Heart right ventricle (tissue), 16 donors: ENCODE measurements around the gene MCCD1. TPM values are rescaled to one million over a fixed set of nuclear protein-coding genes. Genes with fewer than 3 reads are reported as not detected.

Experiments
- ATAC-seq, 8 donors: fragments of 200-7000 bp; cut with Tn5 transposase; one replicate each; pipeline ENCODE4 v1.9.1; 2020; ENCODE audit warnings: mild to moderate bottlenecking in 8 of 8, moderate library complexity in 8 of 8, moderate number of reproducible peaks in 1 of 8
- DNase-seq, 2 donors: peaks; one replicate each; pipeline ENCODE4 v3.0.0-alpha.2; 2020
- H3K27ac ChIP-seq, 10 donors: fragments of 200-600 bp; sonication (generic) in 2 of 10; one replicate each; pipeline versions ENCODE4 v1.5.0 to v1.8.0; 2020 to 2022; ENCODE audit warnings: mild to moderate bottlenecking in 3 of 10
- H3K27me3 ChIP-seq, 7 donors: fragments of 200-600 bp; one replicate each; pipeline ENCODE4 v1.8.0; 2021 to 2022; ENCODE audit warnings: mild to moderate bottlenecking in 2 of 7
- H3K36me3 ChIP-seq, 9 donors: fragments of 200-600 bp; sonication (generic) in 1 of 9; one replicate each; pipeline versions ENCODE4 v1.5.0 to v1.8.0; 2020 to 2022; ENCODE audit warnings: mild to moderate bottlenecking in 2 of 9
- H3K4me1 ChIP-seq, 9 donors: fragments of 200-600 bp; sonication (generic) in 1 of 9; one replicate each; pipeline versions ENCODE4 v1.5.0 to v1.8.0; 2020 to 2022; ENCODE audit warnings: mild to moderate bottlenecking in 4 of 9
- H3K4me3 ChIP-seq, 10 donors: fragments of 200-600 bp; sonication (generic) in 2 of 10; one replicate each; pipeline versions ENCODE4 v1.5.0 to v1.8.0; 2020 to 2022; ENCODE audit warnings: mild to moderate bottlenecking in 7 of 10, moderate library complexity in 2 of 10
- H3K9me3 ChIP-seq, 11 donors: fragments of 200-600 bp in 10 of 11; sonication (generic) in 2 of 11; one replicate each; pipeline versions ENCODE4 v1.5.0 to v1.8.0; 2013 to 2022; ENCODE audit warnings: mild to moderate bottlenecking in 2 of 11, control low read depth in 1 of 11, moderate library complexity in 1 of 11
- WGBS, 2 donors: extraction: QIAGEN DNeasy Blood & Tissue Kit; methylation state at CpG; one replicate each; pipeline ENCODE4 v1.1.7; 2013; ENCODE audit warnings: inconsistent platforms in 1 of 2; 5-methylcytosine and 5-hydroxymethylcytosine counted together
- intact Hi-C, 10 donors: fragments of 100-400 bp; cut with DNase I; formaldehyde crosslinking; loops; one replicate each; pipeline versions ENCODE4 v1.11.1 to v1.14.2; 2022
- polyA plus RNA-seq, 2 donors: library from polyadenylated mRNA; stranded (reverse); fragments of 200-250 nt; gene quantifications; one replicate each; pipeline ENCODE4 v1.2.3, GENCODE V29; 2013
- total RNA-seq, 10 donors: library from RNA; stranded (reverse); fragmentation: NEBNext Ultra II Directional in 3 of 10; extraction: Animal tissue kit (Norgen Biotek cat#: 25700) in 3 of 10; gene quantifications; one replicate each; pipeline versions ENCODE4 v1.2.1 to v1.2.4, GENCODE V29; 2021 to 2023
- TF ChIP-seq, protein P1 (sequence below), 9 donors: fragments of 200-600 bp; sonication (generic) in 2 of 9; IDR thresholded peaks; one replicate each; pipeline versions ENCODE4 v1.5.0 to v1.8.0; 2021 to 2022; ENCODE audit warnings: antibody characterized with exemption in 9 of 9, mild to moderate bottlenecking in 5 of 9, moderate library complexity in 1 of 9
- donor health status: Arrhythmogenic right ventricular cardiomyopathy.
- donor health status: ischemic (EF 13 %, LVEDD 7.1; RV severe dilation, severe dysfunction).
- donor health status: healthy with polysubstance abuse.
- donor health status: DM: no; HTN: yes; CAD: no.
- donor health status: DM: no; HTN: no; CAD: no.
- donor health status: ischemic (EF 25% LVEDD 6.9; RV normal size, moderate dysfunction).
- donor health status: ischemic (EF 25% LVEDD 5.7; RV mildly dilated, moderate dysfunction).
- donor health status: healthy.
- donor health status: DM: yes; HTN: yes; CAD: no.
- donor health status: Ischemic cardiomyopathy.
- donor health status: ischemic (EF 35%, LVEDD 5.7; RV mildly dilated, moderate dysfunction).
- donor health status: nonischemic (EF 11% LVEDD 7.7; RV severe dilation, severe dysfunction).
- donor health status: DM: yes; HTN: yes; CAD: no.
- donor health status: PGD.
- donor health status: ischemic (EF 29% LVEDD 5.4; RV normal size, mild dysfunction).
- donor health status: nonischemic (EF 23%, LVEDD 6.1; RV moderate dilation, normal function).

Gene MCCD1
- total and polyA plus RNA-seq, 12 donors: not detected

DNA sequence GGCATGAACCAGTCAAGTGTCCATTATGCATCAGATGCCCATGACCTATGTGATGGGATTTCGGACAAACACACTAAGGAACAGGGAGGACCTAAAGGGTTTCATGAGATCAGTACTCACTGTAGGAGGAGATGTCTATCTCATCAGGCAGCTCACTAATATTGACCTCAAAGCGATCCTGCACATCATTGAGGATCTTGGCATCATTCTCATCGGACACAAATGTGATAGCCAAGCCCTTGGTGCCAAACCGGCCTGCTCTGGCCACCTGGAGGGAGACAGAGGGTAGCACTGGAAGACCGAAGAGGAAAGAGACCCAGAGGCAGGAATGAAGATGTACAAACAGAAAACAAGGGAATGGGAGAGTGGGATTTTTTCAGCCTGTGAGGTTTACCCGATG, 1.9 kb downstream of the MCCD1 start:
- Histone ChIP-seq H3K4me3 (no peak overlapping the region), H3K27me3 (no peaks in the 10 kb centered on the region)
- WGBS, 2 donors: 57 to 65% methylated on average over 6 of the region's 6 CpGs

DNA sequence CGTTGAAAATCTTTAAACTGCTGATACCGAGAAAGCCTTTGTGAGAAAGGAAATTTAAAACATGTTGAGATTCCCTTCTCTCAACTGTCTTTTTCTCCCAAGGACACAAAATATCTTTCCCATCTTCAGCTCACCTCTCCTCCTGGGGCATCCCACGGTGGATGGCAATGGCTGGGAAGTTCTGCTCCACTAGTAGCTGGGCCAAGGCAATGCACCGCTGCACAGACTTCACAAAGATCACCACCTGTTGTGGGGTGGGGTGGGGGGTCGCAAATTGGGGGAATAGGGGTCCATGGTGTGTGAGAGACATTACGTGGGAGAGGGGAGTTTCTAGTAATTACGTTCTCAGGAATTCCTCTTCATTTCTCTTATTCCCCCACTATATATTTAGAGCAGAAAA, 2.4 kb downstream of the MCCD1 start:
- Histone ChIP-seq H3K27me3 (no peaks in the 10 kb centered on the region), H3K36me3 (peaks cover 4 to 69% (median 57%) of the 10 kb centered on the region in 9 donors), H3K9me3 (no peaks in the 10 kb centered on the region), H3K4me1 (peaks cover 0 to 21% (median 3%) of the 10 kb centered on the region in 9 donors), H3K4me3 (no peak overlapping the region), H3K27ac (no peak overlapping the region)
- intact Hi-C loops: loop anchor here in 1 of 10 donors (5.0 kb wide), 1 partner anchor 34 kb away; the partner anchor contains the start of gene MICB
- no peak for DNase-seq
- no peak for ATAC-seq
- TF ChIP-seq, protein P1, sequence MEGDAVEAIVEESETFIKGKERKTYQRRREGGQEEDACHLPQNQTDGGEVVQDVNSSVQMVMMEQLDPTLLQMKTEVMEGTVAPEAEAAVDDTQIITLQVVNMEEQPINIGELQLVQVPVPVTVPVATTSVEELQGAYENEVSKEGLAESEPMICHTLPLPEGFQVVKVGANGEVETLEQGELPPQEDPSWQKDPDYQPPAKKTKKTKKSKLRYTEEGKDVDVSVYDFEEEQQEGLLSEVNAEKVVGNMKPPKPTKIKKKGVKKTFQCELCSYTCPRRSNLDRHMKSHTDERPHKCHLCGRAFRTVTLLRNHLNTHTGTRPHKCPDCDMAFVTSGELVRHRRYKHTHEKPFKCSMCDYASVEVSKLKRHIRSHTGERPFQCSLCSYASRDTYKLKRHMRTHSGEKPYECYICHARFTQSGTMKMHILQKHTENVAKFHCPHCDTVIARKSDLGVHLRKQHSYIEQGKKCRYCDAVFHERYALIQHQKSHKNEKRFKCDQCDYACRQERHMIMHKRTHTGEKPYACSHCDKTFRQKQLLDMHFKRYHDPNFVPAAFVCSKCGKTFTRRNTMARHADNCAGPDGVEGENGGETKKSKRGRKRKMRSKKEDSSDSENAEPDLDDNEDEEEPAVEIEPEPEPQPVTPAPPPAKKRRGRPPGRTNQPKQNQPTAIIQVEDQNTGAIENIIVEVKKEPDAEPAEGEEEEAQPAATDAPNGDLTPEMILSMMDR (IDR thresholded peaks at IDR 0.05): no peak
- WGBS, 2 donors: 87 to 90% methylated on average over 7 of the region's 7 CpGs

More for the DNA sequence above, 1.9 kb downstream of the MCCD1 start:
- intact Hi-C loops: loop anchor here in 1 of 10 donors (5.0 kb wide), 1 partner anchor 33 kb away; the partner anchor contains the start of gene MICB
- Histone ChIP-seq H3K27ac (no peak overlapping the region), H3K4me1 (peaks cover 0 to 22% (median 3%) of the 10 kb centered on the region in 9 donors), H3K36me3 (peaks cover 4 to 64% (median 52%) of the 10 kb centered on the region in 9 donors), H3K9me3 (no peaks in the 10 kb centered on the region)
- TF ChIP-seq, protein P1 (IDR thresholded peaks at IDR 0.05): no peak
- ATAC-seq (no peak), DNase-seq (no peak)

DNA sequence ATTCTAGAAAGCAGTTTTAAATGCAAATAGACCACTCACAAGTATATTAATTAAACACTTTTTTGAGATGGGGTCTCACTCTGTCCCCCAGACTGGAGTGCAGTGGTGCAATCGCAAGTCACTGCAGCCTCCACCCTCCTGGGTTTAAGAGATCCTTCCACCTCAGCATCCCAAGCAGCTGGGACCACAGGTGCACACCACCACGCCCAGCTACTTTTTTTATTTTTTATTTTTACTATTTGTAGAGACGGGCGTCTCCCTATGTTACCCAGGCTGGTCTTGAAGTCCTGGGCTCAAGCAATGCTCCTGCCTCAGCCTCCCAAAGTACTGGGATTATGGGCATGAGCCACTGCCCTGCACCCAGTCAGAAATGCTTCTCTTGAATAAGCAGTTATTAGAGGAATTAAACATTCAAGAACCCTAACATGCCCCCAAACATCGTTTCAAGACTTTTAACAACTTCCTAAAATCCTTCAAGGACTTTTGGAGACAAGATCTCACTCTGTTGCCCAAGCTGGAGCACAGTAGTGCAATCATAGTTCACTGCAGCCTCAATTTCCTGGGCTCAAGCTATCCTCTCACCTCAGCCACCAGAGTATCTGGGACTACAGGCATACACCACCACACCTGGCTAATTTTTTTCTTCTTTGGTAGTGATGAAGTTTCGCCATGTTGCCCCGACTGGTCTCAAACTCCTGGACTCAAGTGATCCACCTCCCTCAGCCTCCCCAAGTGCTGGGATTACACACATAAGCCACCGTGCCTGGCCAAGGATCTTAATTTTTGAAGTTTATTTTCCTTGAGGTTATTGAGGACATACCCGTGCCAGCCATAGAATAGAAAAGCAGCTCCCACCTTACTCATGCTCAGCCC, 3.2 kb downstream of the MCCD1 start:
- Histone ChIP-seq H3K4me1 (peaks cover 0 to 28% (median 0%) of the 10 kb centered on the region in 9 donors), H3K27me3 (no peaks in the 10 kb centered on the region), H3K4me3 (no peak overlapping the region), H3K9me3 (no peaks in the 10 kb centered on the region), H3K27ac (peak overlapping the region in 2 of 10 donors; percentile 14 to 48), H3K36me3 (peaks cover 4 to 78% (median 66%) of the 10 kb centered on the region in 9 donors)
- TF ChIP-seq, protein P1 (IDR thresholded peaks at IDR 0.05): no peak
- ATAC-seq (no peak), DNase-seq (no peak)
- WGBS, 2 donors: 76 to 77% methylated on average over 9 of the region's 9 CpGs
- intact Hi-C loops: loop anchor here in 1 of 10 donors (5.0 kb wide), 1 partner anchor 35 kb away; the partner anchor contains the start of gene MICB

DNA sequence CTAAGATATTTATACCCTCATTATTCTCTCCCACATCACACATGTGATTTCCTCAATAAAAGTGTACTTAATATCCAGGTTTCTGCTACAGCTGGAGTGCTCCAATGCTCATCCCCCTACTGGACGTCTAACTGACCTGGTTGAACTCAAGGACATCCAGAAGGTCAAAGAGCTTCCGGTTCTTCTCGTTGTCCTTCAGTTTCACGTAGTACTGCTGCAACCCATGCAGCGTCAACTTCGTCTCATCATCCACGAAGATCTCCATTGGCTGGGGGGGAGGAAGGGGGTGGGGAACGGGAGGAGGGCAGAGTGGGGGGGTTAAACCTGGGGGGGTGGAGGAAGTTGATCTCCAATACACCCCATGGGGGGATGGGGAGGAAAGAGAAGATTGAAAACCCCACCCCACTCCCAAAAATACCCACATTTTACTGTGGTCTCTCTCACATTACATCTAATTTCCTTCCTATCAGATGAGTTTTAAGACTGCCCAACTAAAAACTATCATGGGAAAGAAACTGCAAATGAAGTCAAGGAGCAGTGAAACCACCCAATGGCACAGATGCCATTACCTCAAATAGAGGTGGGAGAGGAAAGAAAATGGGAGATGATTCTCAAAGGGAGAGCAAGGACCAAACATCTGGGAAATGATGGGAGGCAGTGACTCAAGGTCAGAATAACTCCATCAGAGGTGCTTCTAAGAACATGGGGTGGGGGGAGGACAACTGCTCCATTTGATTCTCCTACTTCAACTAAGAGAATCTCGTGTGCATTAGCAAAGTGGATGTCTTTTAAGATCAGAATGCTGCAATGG, 4.1 kb downstream of the MCCD1 start:
- Histone ChIP-seq H3K27me3 (no peaks in the 10 kb centered on the region), H3K27ac (peak overlapping the region in 2 of 10 donors; percentile 14 to 48), H3K36me3 (peaks cover 4 to 86% (median 71%) of the 10 kb centered on the region in 9 donors), H3K9me3 (no peaks in the 10 kb centered on the region), H3K4me1 (peaks cover 0 to 28% (median 0%) of the 10 kb centered on the region in 9 donors), H3K4me3 (no peak overlapping the region)
- intact Hi-C loops: loop anchor here in 1 of 10 donors (5.0 kb wide), 1 partner anchor 36 kb away; the partner anchor contains the start of gene MICB
- DNase-seq (no peak), ATAC-seq (peak in 2 of 8 donors; percentile 20 to 34)
- TF ChIP-seq, protein P1 (IDR thresholded peaks at IDR 0.05): no peak
- 49 to 52% methylated on average over 9 of the region's 9 CpGs for WGBS, 2 donors
